ENCODE data around the gene ATP6V1E1.

DNA sequence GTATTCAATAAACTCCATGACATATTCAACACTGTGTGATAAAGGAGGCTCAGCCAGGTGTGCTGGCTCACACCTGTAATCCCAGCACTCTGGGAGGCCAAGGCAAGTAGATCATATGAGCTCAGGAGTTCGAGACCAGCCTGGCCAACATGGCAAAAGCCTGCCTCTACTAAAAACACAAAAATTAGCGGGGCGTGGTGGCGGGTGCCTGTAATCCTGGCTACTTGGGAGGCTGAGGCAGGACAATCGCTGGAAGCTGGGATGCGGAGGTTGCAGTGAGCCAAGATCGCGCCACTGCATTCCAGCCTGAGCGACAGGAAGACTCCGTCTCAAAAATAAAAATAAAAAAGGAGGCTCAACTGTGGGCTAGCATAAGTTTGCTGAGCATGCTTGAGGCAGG, 69.4 kb downstream of the ATP6V1E1 start:
- TF ChIP-seq, protein P1, sequence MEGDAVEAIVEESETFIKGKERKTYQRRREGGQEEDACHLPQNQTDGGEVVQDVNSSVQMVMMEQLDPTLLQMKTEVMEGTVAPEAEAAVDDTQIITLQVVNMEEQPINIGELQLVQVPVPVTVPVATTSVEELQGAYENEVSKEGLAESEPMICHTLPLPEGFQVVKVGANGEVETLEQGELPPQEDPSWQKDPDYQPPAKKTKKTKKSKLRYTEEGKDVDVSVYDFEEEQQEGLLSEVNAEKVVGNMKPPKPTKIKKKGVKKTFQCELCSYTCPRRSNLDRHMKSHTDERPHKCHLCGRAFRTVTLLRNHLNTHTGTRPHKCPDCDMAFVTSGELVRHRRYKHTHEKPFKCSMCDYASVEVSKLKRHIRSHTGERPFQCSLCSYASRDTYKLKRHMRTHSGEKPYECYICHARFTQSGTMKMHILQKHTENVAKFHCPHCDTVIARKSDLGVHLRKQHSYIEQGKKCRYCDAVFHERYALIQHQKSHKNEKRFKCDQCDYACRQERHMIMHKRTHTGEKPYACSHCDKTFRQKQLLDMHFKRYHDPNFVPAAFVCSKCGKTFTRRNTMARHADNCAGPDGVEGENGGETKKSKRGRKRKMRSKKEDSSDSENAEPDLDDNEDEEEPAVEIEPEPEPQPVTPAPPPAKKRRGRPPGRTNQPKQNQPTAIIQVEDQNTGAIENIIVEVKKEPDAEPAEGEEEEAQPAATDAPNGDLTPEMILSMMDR (conservative IDR thresholded peaks at IDR 0.05; ENCODE audit: low read length), result no peak
- no peak for TF ChIP-seq EZH2phosphoT487 (IDR thresholded peaks at IDR 0.05; ENCODE audit: borderline replicate concordance)

Measured in Loucy (cell line).